A549 (cell line): Measurements from ENCODE around the gene CARD11.
"Not testable (repeated sequence)": the region's sequence is repeated elsewhere in the genome, so short reads cannot be mapped to it uniquely, and the experiment has no call there.

Experiments used
- PHF8 ChIP-seq: fragments of 200-600 bp; sonication (generic); IDR thresholded peaks from 2 replicates; pipeline ENCODE4 v1.6.1; 2016; ENCODE audit warnings: low read depth, mild to moderate bottlenecking, antibody characterized with exemption, moderate library complexity, borderline replicate concordance
- POLR2A ChIP-seq: IDR thresholded peaks from 2 replicates; pipeline ENCODE4 v1.6.1; 2012; ENCODE audit warnings: mild to moderate bottlenecking, low read length
- REST ChIP-seq: fragments of 200-600 bp; sonication (generic); IDR thresholded peaks from 2 replicates; pipeline ENCODE4 v1.6.1; 2016; ENCODE audit warnings: antibody characterized with exemption, mild to moderate bottlenecking, moderate library complexity

GRCh38 chr7:3038011-3038410 lies 5.7 kb downstream of the CARD11 start:
- not testable (repeated sequence) for TF ChIP-seq POLR2A, PHF8, REST
